Measurements from ENCODE around the gene C2orf69.

The C2orf69 gene

DNA sequence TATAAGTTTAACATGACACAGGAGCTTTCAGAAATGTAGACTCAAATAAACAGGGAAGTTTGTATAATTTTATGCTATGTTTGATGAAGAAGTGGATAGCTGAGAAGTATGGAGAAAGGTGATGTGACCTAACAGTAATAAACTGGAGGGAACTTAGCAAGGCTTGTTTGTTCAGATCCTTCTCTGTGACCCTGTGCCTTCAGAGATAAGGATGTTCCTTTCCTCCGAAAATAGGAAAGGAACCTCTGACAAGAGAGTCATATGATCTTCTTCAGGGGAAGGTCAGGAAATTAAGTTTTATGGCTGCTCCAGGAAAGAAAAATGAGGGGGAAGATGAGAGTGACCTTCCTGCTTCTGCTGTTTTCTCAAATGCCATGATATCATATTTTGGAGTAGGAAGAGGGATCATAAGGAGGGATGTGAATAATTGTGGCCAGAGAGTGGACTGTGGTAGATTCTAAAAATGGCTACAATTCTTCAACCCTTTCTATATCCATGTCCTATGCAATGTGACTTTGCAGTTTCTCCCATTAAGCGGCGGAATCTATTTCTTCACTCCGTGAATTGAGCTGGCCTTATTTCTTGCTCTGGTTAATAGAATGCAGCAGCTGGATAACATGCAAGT is 8.5 kb upstream of the C2orf69 start:
- TF ChIP-seq, protein P1, sequence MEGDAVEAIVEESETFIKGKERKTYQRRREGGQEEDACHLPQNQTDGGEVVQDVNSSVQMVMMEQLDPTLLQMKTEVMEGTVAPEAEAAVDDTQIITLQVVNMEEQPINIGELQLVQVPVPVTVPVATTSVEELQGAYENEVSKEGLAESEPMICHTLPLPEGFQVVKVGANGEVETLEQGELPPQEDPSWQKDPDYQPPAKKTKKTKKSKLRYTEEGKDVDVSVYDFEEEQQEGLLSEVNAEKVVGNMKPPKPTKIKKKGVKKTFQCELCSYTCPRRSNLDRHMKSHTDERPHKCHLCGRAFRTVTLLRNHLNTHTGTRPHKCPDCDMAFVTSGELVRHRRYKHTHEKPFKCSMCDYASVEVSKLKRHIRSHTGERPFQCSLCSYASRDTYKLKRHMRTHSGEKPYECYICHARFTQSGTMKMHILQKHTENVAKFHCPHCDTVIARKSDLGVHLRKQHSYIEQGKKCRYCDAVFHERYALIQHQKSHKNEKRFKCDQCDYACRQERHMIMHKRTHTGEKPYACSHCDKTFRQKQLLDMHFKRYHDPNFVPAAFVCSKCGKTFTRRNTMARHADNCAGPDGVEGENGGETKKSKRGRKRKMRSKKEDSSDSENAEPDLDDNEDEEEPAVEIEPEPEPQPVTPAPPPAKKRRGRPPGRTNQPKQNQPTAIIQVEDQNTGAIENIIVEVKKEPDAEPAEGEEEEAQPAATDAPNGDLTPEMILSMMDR (conservative IDR thresholded peaks at IDR 0.05), result no peak
- no peak for TF ChIP-seq ZFX (IDR thresholded peaks at IDR 0.05)
- H3K27ac ChIP-seq, result no peak overlapping the region

GRCh38 chr2:199903111-199903510 is 8.0 kb upstream of the C2orf69 start:
- H3K27ac ChIP-seq, result no peak overlapping the region
- TF ChIP-seq, protein P1 (conservative IDR thresholded peaks at IDR 0.05), result no peak
- no peak for TF ChIP-seq ZFX (IDR thresholded peaks at IDR 0.05)

GRCh38 chr2:199907008-199907714 is 3.9 kb upstream of the C2orf69 start:
- H3K27ac ChIP-seq, result no peak overlapping the region
- TF ChIP-seq, protein P1 (conservative IDR thresholded peaks at IDR 0.05), result no peak
- TF ChIP-seq ZFX (IDR thresholded peaks at IDR 0.05), result no peak

DNA sequence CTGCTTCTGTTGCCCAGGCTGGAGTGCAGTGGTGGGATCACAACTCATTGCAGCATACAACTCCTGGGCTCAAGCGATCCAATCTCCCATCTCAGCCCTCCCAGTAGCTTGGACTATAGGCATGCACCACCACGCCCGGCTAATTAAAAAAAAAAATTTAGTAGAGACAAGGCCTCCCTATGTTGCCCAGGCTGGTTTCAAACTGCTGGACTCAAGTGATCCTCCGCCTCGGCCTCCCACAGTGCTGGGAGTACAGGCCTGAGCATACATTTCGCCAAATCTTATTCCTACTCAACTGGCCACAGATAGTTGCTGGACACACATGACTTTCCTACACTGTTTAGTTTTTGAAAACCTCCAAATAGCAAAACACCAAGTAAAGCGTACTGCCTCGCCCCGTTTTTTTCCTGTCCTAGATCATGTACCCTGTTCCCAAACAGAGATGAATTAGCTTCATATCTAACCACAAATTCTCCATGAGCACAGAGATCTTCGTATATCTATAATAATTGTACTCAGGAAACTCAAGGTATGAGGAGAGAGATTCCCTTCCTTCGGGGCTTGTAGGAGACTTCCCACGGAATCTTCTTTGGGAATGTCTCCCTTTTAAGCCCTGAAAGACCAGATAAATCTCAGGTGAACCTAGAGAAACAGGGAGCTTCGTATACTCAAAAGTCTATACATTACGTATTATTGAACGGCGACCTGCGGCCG is 598 bp upstream of the C2orf69 start:
- peak overlapping the region; percentile 90 for H3K27ac ChIP-seq
- TF ChIP-seq, protein P1 (conservative IDR thresholded peaks at IDR 0.05), result no peak
- no peak for TF ChIP-seq ZFX (IDR thresholded peaks at IDR 0.05)

DNA sequence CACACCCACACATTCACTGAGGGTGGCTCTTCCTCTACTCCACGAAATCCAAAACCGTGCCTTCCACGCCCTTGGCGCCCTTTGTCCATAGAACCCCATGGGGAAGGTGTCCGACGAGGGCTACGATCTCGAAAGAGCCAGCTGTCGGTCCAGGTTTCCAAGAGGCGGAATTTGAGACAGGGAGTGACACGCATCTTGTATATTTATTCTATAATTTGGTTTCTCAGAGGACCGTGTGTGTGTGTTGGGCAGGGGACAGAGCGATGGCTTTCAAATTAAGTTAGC is 726 bp downstream of the C2orf69 start:
- no peak for TF ChIP-seq ZFX (IDR thresholded peaks at IDR 0.05)
- peak overlapping the region; percentile 90 for H3K27ac ChIP-seq

- peak overlapping the region; percentile 52 for H3K27ac ChIP-seq
Measured at GRCh38 chr2:199912553-199913114, 1.5 kb downstream of the C2orf69 start.

DNA sequence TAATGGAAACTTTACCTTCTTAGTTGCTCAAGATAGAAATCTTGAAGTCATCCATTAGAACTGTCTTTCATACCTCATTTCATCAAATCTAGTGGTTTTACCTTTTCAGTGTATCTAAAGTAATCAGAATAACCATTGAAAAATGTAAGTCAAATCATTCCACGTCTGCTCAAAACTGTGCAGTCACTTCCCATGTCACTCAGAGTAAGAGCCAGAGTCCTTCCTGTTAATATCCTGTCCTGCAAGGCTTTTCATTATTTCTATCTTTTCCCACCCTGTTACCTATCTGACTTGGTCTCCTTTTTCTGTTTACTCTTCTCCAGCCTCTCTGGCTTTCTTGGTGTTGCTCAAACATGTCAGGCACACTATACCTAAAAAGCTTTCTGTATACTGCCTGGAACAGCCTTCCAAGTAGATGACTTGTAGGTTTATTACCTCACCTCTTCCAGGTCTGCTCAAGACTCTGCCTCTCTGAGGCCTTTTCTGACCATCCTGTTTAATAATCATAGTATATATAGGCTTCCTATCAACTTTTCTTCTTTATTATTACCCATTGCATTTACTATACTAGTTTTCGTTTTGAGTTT is 3.4 kb downstream of the C2orf69 start:
- H3K27ac ChIP-seq, result no peak overlapping the region
- TF ChIP-seq, protein P1 (conservative IDR thresholded peaks at IDR 0.05), result no peak
- no peak for TF ChIP-seq ZFX (IDR thresholded peaks at IDR 0.05)

GRCh38 chr2:199916980-199917379 is 5.9 kb downstream of the C2orf69 start:
- TF ChIP-seq, protein P1 (conservative IDR thresholded peaks at IDR 0.05), result no peak
- no peak for TF ChIP-seq ZFX (IDR thresholded peaks at IDR 0.05)

More at GRCh38 chr2:199916980-199917379, 5.9 kb downstream of the C2orf69 start:
- no peak overlapping the region for H3K27ac ChIP-seq

Measured in C4-2B (cell line).